ENCODE data around the gene COPB1. TPM values are rescaled to one million over a fixed set of nuclear protein-coding genes. Genes with fewer than 3 reads are reported as not detected.

The COPB1 gene
- total and polyA plus RNA-seq, 4 donors = 32.1 to 140 (median 74.5) TPM

DNA sequence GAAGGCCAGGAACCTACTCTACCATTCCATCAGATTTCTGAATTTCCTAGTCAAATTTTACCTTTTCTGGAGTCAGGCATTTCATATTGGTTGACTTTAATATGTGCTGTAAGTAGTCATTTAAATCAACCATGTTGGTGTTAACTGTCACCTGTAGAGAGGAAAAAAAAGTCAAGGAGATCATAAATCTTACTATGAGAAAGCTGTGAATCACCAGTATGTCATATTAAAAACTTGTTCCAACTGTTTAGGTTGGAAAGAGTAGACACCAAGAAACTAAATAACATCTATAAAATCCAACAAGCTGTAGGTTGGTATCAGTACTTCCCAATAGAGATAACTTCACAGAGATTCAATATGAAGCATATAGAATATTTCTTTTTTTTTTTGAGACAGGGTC is 39.5 kb downstream of the COPB1 start:
- no peak overlapping the region for H3K4me3 ChIP-seq (ENCODE audit: low read depth in 1 of 3, low read length in 3 of 3)
- no peaks in the 10 kb centered on the region for H3K9me3 ChIP-seq (ENCODE audit: control insufficient read depth in 4 of 4, low read length in 3 of 4)
- H3K27me3 ChIP-seq (ENCODE audit: control insufficient read depth in 4 of 4, insufficient read depth in 4 of 4, low read length in 3 of 4) = no peaks in the 10 kb centered on the region
- no peak for DNase-seq (ENCODE audit: low spot score)
- H3K36me3 ChIP-seq (ENCODE audit: control insufficient read depth in 4 of 4, insufficient read depth in 3 of 4, low read depth in 1 of 4, low read length in 3 of 4) = peaks cover 22 to 81% (median 71%) of the 10 kb centered on the region in 4 donors
- no peak overlapping the region for H3K27ac ChIP-seq (ENCODE audit: low read depth in 1 of 2, low read length in 2 of 2)
- H3K4me1 ChIP-seq (ENCODE audit: control insufficient read depth in 4 of 4, insufficient read depth in 4 of 4, low read length in 3 of 4) = no peaks in the 10 kb centered on the region
- no peak overlapping the region for H3K9ac ChIP-seq (ENCODE audit: low read depth in 1 of 2, low read length in 2 of 2)
- TF ChIP-seq, protein P1, sequence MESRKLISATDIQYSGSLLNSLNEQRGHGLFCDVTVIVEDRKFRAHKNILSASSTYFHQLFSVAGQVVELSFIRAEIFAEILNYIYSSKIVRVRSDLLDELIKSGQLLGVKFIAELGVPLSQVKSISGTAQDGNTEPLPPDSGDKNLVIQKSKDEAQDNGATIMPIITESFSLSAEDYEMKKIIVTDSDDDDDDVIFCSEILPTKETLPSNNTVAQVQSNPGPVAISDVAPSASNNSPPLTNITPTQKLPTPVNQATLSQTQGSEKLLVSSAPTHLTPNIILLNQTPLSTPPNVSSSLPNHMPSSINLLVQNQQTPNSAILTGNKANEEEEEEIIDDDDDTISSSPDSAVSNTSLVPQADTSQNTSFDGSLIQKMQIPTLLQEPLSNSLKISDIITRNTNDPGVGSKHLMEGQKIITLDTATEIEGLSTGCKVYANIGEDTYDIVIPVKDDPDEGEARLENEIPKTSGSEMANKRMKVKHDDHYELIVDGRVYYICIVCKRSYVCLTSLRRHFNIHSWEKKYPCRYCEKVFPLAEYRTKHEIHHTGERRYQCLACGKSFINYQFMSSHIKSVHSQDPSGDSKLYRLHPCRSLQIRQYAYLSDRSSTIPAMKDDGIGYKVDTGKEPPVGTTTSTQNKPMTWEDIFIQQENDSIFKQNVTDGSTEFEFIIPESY (IDR thresholded peaks at IDR 0.05) = no peak
- TF ChIP-seq EGR1 (IDR thresholded peaks at IDR 0.05; ENCODE audit: low read depth in 2 of 2) (no peak), HNF4G (IDR thresholded peaks at IDR 0.05) (no peak), NR2F2 (IDR thresholded peaks at IDR 0.05) (no peak), RAD21 (IDR thresholded peaks at IDR 0.05) (no peak), TAF1 (conservative IDR thresholded peaks at IDR 0.05) (no peak), FOXA1 (IDR thresholded peaks at IDR 0.05) (no peak), MAX (IDR thresholded peaks at IDR 0.05) (no peak), GABPA (IDR thresholded peaks at IDR 0.05 in 1 of 2, conservative IDR thresholded peaks at IDR 0.05 in 1 of 2) (no peak), YY1 (IDR thresholded peaks at IDR 0.05) (no peak), JUND (IDR thresholded peaks at IDR 0.05) (no peak)
- TF ChIP-seq, protein P2, sequence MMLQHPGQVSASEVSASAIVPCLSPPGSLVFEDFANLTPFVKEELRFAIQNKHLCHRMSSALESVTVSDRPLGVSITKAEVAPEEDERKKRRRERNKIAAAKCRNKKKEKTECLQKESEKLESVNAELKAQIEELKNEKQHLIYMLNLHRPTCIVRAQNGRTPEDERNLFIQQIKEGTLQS (IDR thresholded peaks at IDR 0.05) = no peak
- TF ChIP-seq, protein P3, sequence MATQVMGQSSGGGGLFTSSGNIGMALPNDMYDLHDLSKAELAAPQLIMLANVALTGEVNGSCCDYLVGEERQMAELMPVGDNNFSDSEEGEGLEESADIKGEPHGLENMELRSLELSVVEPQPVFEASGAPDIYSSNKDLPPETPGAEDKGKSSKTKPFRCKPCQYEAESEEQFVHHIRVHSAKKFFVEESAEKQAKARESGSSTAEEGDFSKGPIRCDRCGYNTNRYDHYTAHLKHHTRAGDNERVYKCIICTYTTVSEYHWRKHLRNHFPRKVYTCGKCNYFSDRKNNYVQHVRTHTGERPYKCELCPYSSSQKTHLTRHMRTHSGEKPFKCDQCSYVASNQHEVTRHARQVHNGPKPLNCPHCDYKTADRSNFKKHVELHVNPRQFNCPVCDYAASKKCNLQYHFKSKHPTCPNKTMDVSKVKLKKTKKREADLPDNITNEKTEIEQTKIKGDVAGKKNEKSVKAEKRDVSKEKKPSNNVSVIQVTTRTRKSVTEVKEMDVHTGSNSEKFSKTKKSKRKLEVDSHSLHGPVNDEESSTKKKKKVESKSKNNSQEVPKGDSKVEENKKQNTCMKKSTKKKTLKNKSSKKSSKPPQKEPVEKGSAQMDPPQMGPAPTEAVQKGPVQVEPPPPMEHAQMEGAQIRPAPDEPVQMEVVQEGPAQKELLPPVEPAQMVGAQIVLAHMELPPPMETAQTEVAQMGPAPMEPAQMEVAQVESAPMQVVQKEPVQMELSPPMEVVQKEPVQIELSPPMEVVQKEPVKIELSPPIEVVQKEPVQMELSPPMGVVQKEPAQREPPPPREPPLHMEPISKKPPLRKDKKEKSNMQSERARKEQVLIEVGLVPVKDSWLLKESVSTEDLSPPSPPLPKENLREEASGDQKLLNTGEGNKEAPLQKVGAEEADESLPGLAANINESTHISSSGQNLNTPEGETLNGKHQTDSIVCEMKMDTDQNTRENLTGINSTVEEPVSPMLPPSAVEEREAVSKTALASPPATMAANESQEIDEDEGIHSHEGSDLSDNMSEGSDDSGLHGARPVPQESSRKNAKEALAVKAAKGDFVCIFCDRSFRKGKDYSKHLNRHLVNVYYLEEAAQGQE (IDR thresholded peaks at IDR 0.05) = no peak

GRCh38 chr11:14458377-14458776 is 41.2 kb downstream of the COPB1 start:
- 97% methylated on average over 3 of the region's 3 CpGs for WGBS

More at GRCh38 chr11:14458377-14458776, 41.2 kb downstream of the COPB1 start:
- no peaks in the 10 kb centered on the region for H3K4me1 ChIP-seq (ENCODE audit: control insufficient read depth in 4 of 4, insufficient read depth in 4 of 4, low read length in 3 of 4)
- no peak overlapping the region for H3K27ac ChIP-seq (ENCODE audit: low read depth in 1 of 2, low read length in 2 of 2)
- H3K4me3 ChIP-seq (ENCODE audit: low read depth in 1 of 3, low read length in 3 of 3) = no peak overlapping the region
- H3K27me3 ChIP-seq (ENCODE audit: control insufficient read depth in 4 of 4, insufficient read depth in 4 of 4, low read length in 3 of 4) = no peaks in the 10 kb centered on the region
- H3K9me3 ChIP-seq (ENCODE audit: control insufficient read depth in 4 of 4, low read length in 3 of 4) = no peaks in the 10 kb centered on the region
- TF ChIP-seq HNF4G (IDR thresholded peaks at IDR 0.05) = no peak
- no peak for TF ChIP-seq FOXA1 (IDR thresholded peaks at IDR 0.05)
- TF ChIP-seq RAD21 (IDR thresholded peaks at IDR 0.05) = no peak
- TF ChIP-seq JUND (IDR thresholded peaks at IDR 0.05) = no peak
- TF ChIP-seq TAF1 (conservative IDR thresholded peaks at IDR 0.05) = no peak
- no peak for TF ChIP-seq GABPA (IDR thresholded peaks at IDR 0.05 in 1 of 2, conservative IDR thresholded peaks at IDR 0.05 in 1 of 2)
- TF ChIP-seq, protein P1 (IDR thresholded peaks at IDR 0.05) = no peak
- TF ChIP-seq, protein P2 (IDR thresholded peaks at IDR 0.05) = no peak
- no peak for TF ChIP-seq MAX (IDR thresholded peaks at IDR 0.05)
- no peak for TF ChIP-seq FOXA2 (IDR thresholded peaks at IDR 0.05)
- TF ChIP-seq, protein P4, sequence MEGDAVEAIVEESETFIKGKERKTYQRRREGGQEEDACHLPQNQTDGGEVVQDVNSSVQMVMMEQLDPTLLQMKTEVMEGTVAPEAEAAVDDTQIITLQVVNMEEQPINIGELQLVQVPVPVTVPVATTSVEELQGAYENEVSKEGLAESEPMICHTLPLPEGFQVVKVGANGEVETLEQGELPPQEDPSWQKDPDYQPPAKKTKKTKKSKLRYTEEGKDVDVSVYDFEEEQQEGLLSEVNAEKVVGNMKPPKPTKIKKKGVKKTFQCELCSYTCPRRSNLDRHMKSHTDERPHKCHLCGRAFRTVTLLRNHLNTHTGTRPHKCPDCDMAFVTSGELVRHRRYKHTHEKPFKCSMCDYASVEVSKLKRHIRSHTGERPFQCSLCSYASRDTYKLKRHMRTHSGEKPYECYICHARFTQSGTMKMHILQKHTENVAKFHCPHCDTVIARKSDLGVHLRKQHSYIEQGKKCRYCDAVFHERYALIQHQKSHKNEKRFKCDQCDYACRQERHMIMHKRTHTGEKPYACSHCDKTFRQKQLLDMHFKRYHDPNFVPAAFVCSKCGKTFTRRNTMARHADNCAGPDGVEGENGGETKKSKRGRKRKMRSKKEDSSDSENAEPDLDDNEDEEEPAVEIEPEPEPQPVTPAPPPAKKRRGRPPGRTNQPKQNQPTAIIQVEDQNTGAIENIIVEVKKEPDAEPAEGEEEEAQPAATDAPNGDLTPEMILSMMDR (IDR thresholded peaks at IDR 0.05; ENCODE audit: low read depth, low read length, missing input control) = no peak
- no peak for TF ChIP-seq EGR1 (IDR thresholded peaks at IDR 0.05; ENCODE audit: low read depth in 2 of 2)
- no peak for TF ChIP-seq NR2F2 (IDR thresholded peaks at IDR 0.05)
- no peak for TF ChIP-seq YY1 (IDR thresholded peaks at IDR 0.05)
- no peak for TF ChIP-seq HNF4A (conservative IDR thresholded peaks at IDR 0.05)
- no peak for DNase-seq (ENCODE audit: low spot score)
- peaks cover 18 to 63% (median 53%) of the 10 kb centered on the region in 4 donors for H3K36me3 ChIP-seq (ENCODE audit: control insufficient read depth in 4 of 4, insufficient read depth in 3 of 4, low read depth in 1 of 4, low read length in 3 of 4)
- no peak overlapping the region for H3K9ac ChIP-seq (ENCODE audit: low read depth in 1 of 2, low read length in 2 of 2)
